Thyroid gland (tissue), 4 donors: Measurements from ENCODE around the gene PROB1.

ENCODE experiments used
- POLR2A ChIP-seq, 2 donors: fragments of 450-650 bp; IDR thresholded peaks; one replicate each; pipeline ENCODE4 v1.6.1; 2017; ENCODE audit warnings: antibody characterized with exemption in 2 of 2, mild to moderate bottlenecking in 2 of 2, moderate library complexity in 1 of 2
- TF ChIP-seq, protein P1 (sequence below), 6 experiments: fragments of 200-600 bp in 3 of 6; fragments of 450-650 bp in 3 of 6; sonication (generic) in 3 of 6; IDR thresholded peaks; one replicate each; pipeline ENCODE4 v1.5.1; 2016 to 2019; ENCODE audit warnings: antibody characterized with exemption in 6 of 6, mild to moderate bottlenecking in 2 of 6, inconsistent platforms in 1 of 6, moderate library complexity in 1 of 6

DNA sequence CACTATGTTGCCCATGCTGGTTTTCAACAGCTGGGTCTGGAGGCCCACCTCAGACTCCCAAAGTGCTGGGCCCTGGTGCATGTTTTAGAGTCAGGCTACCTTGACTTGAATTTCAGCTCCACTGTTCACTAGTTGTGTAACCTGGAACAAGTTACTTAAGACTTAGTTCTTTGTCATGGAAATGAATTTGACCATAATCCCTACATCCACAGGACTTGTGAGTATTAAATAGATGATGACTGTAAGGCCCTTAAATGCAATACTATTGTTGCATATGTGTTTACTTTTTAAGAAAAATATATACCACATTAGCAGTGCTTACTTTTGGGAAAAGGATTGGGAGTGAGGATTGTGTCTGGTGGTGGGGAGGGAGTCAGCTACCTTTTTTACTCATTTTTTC lies 36.8 kb downstream of the PROB1 start:
- TF ChIP-seq, protein P1, sequence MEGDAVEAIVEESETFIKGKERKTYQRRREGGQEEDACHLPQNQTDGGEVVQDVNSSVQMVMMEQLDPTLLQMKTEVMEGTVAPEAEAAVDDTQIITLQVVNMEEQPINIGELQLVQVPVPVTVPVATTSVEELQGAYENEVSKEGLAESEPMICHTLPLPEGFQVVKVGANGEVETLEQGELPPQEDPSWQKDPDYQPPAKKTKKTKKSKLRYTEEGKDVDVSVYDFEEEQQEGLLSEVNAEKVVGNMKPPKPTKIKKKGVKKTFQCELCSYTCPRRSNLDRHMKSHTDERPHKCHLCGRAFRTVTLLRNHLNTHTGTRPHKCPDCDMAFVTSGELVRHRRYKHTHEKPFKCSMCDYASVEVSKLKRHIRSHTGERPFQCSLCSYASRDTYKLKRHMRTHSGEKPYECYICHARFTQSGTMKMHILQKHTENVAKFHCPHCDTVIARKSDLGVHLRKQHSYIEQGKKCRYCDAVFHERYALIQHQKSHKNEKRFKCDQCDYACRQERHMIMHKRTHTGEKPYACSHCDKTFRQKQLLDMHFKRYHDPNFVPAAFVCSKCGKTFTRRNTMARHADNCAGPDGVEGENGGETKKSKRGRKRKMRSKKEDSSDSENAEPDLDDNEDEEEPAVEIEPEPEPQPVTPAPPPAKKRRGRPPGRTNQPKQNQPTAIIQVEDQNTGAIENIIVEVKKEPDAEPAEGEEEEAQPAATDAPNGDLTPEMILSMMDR (IDR thresholded peaks at IDR 0.05): no peak
- TF ChIP-seq POLR2A (IDR thresholded peaks at IDR 0.05): no peak
